CD4-positive, CD25-positive, alpha-beta regulatory T cell (primary cell): ENCODE data around the gene NKAIN4. TPM values are rescaled to one million over a fixed set of nuclear protein-coding genes. Genes with fewer than 3 reads are reported as not detected.

ENCODE experiments used
- ATAC-seq, 2 donors: fragments of 150-1000 bp; cut with Tn5 transposase; one replicate each; pipeline ENCODE4 v1.10.0; 2021; ENCODE audit warnings: low read depth in 2 of 2, moderate number of reproducible peaks in 2 of 2, moderate library complexity in 1 of 2
- DNase-seq, 3 donors: peaks; one replicate each; pipeline versions ENCODE4 v3.0.0 to v3.0.0-alpha.2; 2012 to 2022; ENCODE audit warnings: mixed read lengths in 1 of 3
- H3K27ac ChIP-seq: one replicate; pipeline ENCODE4 v1.7.0; 2013; ENCODE audit warnings: mild to moderate bottlenecking, low read length; ENCODE audit not compliant: insufficient read depth, poor library complexity, severe bottlenecking
- H3K27me3 ChIP-seq: one replicate; pipeline ENCODE4 v1.7.0; 2013; ENCODE audit warnings: low read length; ENCODE audit not compliant: control insufficient read depth, insufficient read depth
- H3K36me3 ChIP-seq: one replicate; pipeline ENCODE4 v1.7.0; 2013; ENCODE audit warnings: mild to moderate bottlenecking, low read length, moderate library complexity; ENCODE audit not compliant: control insufficient read depth, insufficient read depth
- H3K4me1 ChIP-seq: 2 replicates; pipeline ENCODE4 v1.7.0; 2013; ENCODE audit warnings: mild to moderate bottlenecking, low read length; ENCODE audit not compliant: insufficient read depth, control insufficient read depth, poor library complexity, severe bottlenecking
- H3K4me3 ChIP-seq: one replicate; pipeline ENCODE4 v1.7.0; 2013; ENCODE audit warnings: low read depth, mild to moderate bottlenecking, low read length, moderate library complexity
- H3K9me3 ChIP-seq, 2 experiments: 1 replicate in 1 of 2; 2 replicates in 1 of 2; pipeline ENCODE4 v1.7.0; 2013; ENCODE audit warnings: low read length in 2 of 2, mild to moderate bottlenecking in 1 of 2, moderate library complexity in 1 of 2; ENCODE audit not compliant: control insufficient read depth in 2 of 2
- H3K27ac Mint-ChIP-seq, 3 donors: one replicate each; pipeline ENCODE4 v1.8.0; 2020 to 2022; ENCODE audit warnings: mild to moderate bottlenecking in 3 of 3, mixed read lengths in 3 of 3, moderate library complexity in 2 of 3
- H3K27me3 Mint-ChIP-seq: one replicate; pipeline ENCODE4 v1.8.0; 2022; ENCODE audit warnings: mild to moderate bottlenecking, mixed read lengths
- H3K36me3 Mint-ChIP-seq: one replicate; pipeline ENCODE4 v1.8.0; 2020; ENCODE audit warnings: mixed read lengths
- H3K4me1 Mint-ChIP-seq, 4 donors: one replicate each; pipeline ENCODE4 v1.8.0; 2020 to 2022; ENCODE audit warnings: mixed read lengths in 4 of 4, mild to moderate bottlenecking in 1 of 4
- H3K4me3 Mint-ChIP-seq, 4 donors: one replicate each; pipeline ENCODE4 v1.8.0; 2020 to 2022; ENCODE audit warnings: mild to moderate bottlenecking in 4 of 4, mixed read lengths in 4 of 4, moderate library complexity in 3 of 4
- H3K9me3 Mint-ChIP-seq, 7 donors: one replicate each; pipeline ENCODE4 v1.8.0; 2020 to 2022; ENCODE audit warnings: mixed read lengths in 7 of 7, mild to moderate bottlenecking in 3 of 7, moderate library complexity in 2 of 7
- polyA plus RNA-seq, 4 donors: library from polyadenylated mRNA; unstranded; fragments of 300-500 nt; fragmentation: Illumina TruSeq; gene quantifications; one replicate each; pipeline ENCODE4 v1.2.3, GENCODE V29; 2021
- total RNA-seq: library from RNA; stranded (reverse); gene quantifications from one replicate; pipeline ENCODE4 v1.2.3, GENCODE V29; 2022

Gene NKAIN4
- total and polyA plus RNA-seq, 5 donors from 2014 or later: not detected

DNA sequence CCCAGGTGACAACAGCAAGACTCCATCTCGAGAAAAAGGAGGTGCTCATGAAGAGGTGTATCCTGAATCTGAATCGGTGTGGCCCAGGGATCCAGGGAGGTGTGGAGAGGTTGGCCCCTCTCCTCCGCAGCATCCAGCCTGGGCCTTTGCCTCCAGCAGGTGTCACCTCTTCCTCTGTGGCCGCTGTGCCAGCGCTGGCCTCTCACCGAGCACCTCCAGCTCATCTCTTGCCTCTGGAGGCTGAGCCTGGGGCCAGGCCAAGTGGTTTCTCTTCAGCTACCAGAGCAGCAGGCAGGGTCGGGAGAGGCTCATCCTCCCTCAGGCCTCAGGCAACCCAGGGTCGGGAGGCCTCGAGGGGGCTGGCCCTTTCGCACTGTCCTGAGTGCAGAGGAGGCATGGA is 37.5 kb upstream of the NKAIN4 start:
- no peak for DNase-seq
- ATAC-seq: no peak
- Histone ChIP-seq H3K36me3 (peaks cover 18% of the 10 kb centered on the region), H3K27ac (no peak overlapping the region), H3K27me3 (no peaks in the 10 kb centered on the region), H3K9me3 (no peaks in the 10 kb centered on the region), H3K4me1 (peaks cover 15% of the 10 kb centered on the region), H3K4me3 (no peak overlapping the region)
- H3K36me3 Mint-ChIP-seq: peaks cover 4% of the 10 kb centered on the region
- H3K27ac Mint-ChIP-seq: peak overlapping the region in 2 of 3 donors; percentile 20 to 53
- H3K27me3 Mint-ChIP-seq: peaks cover 6% of the 10 kb centered on the region
- peaks cover 0 to 10% (median 5%) of the 10 kb centered on the region in 4 donors for H3K4me1 Mint-ChIP-seq
- H3K9me3 Mint-ChIP-seq: no peaks in the 10 kb centered on the region
- H3K4me3 Mint-ChIP-seq: no peak overlapping the region

GRCh38 chr20:63290677-63291472 is 36.6 kb upstream of the NKAIN4 start:
- H3K36me3 ChIP-seq: peaks cover 19% of the 10 kb centered on the region
- peak; percentile 45 to 48 for ATAC-seq
- DNase-seq: peak; percentile 26 to 46 (median 43)
- Mint-ChIP-seq H3K27me3 (peaks cover 6% of the 10 kb centered on the region), H3K36me3 (peaks cover 4% of the 10 kb centered on the region), H3K9me3 (no peaks in the 10 kb centered on the region), H3K27ac (no peak overlapping the region), H3K4me1 (peaks cover 0 to 9% (median 5%) of the 10 kb centered on the region in 4 donors), H3K4me3 (no peak overlapping the region)
- no peaks in the 10 kb centered on the region for H3K9me3 ChIP-seq
- H3K4me1 ChIP-seq: peaks cover 9% of the 10 kb centered on the region
- no peak overlapping the region for H3K4me3 ChIP-seq
- H3K27me3 ChIP-seq: no peaks in the 10 kb centered on the region
- no peak overlapping the region for H3K27ac ChIP-seq

- peaks cover 20% of the 10 kb centered on the region for H3K36me3 ChIP-seq
- ATAC-seq: no peak
- H3K27me3 Mint-ChIP-seq: peaks cover under 1% of the 10 kb centered on the region
- no peak overlapping the region for H3K27ac Mint-ChIP-seq
- peaks cover 4% of the 10 kb centered on the region for H3K36me3 Mint-ChIP-seq
- H3K9me3 Mint-ChIP-seq: no peaks in the 10 kb centered on the region
- H3K4me3 Mint-ChIP-seq: no peak overlapping the region
- peaks cover 2% of the 10 kb centered on the region for H3K4me1 ChIP-seq
- H3K9me3 ChIP-seq: no peaks in the 10 kb centered on the region
- H3K4me1 Mint-ChIP-seq: peaks cover 0 to 2% (median 1%) of the 10 kb centered on the region in 4 donors
- H3K4me3 ChIP-seq: no peak overlapping the region
- no peak overlapping the region for H3K27ac ChIP-seq
- no peaks in the 10 kb centered on the region for H3K27me3 ChIP-seq
- no peak for DNase-seq
Measured at GRCh38 chr20:63290136-63290676, 35.9 kb upstream of the NKAIN4 start.

GRCh38 chr20:63289311-63290135 is 35.3 kb upstream of the NKAIN4 start:
- H3K4me3 ChIP-seq: no peak overlapping the region
- no peak for ATAC-seq
- peaks cover 20% of the 10 kb centered on the region for H3K36me3 ChIP-seq
- DNase-seq: no peak
- Mint-ChIP-seq H3K36me3 (peaks cover 4% of the 10 kb centered on the region), H3K9me3 (no peaks in the 10 kb centered on the region), H3K27me3 (no peaks in the 10 kb centered on the region), H3K4me3 (no peak overlapping the region), H3K27ac (no peak overlapping the region), H3K4me1 (no peaks in the 10 kb centered on the region)
- H3K4me1 ChIP-seq: no peaks in the 10 kb centered on the region
- H3K9me3 ChIP-seq: no peaks in the 10 kb centered on the region
- H3K27ac ChIP-seq: no peak overlapping the region
- H3K27me3 ChIP-seq: no peaks in the 10 kb centered on the region

DNA sequence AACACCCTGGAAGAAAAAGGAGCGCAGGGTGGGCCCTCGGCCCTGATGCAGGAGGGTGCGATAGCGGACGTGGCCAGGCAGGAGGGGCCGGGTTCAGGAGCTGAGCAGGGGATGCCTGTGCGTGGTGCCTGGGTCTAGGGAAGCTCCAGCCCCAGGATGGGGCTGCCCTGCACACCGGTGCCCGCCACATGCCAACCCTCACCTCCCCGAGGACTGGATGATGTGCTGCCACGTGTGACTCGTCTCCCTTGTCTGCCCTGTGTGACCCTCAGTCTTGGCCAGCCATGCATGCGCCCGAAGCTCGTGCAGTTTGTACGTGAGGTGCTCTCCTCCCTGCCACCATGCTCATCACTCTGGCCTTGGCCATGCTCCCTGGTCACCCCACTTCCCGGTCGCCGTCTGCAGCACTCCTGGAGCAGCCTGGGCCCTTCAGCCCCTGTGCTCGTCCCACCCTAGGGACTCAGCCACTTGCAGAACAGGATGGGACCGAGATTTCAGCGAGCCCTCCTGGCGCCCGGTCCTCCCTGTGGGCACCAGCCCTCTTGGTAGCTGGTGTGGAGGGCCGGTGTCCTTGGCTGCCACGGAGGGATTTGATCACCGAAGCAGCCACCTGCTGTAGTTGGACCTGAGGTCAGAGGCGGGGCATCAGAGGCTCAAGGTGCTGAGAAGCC is 34.5 kb upstream of the NKAIN4 start:
- no peak overlapping the region for H3K27ac Mint-ChIP-seq

GRCh38 chr20:63287697-63288580 is 33.7 kb upstream of the NKAIN4 start:
- Mint-ChIP-seq H3K36me3 (peaks cover 7% of the 10 kb centered on the region), H3K4me3 (no peak overlapping the region), H3K9me3 (no peaks in the 10 kb centered on the region), H3K4me1 (peaks cover 0 to 4% (median 0%) of the 10 kb centered on the region in 4 donors), H3K27me3 (no peaks in the 10 kb centered on the region), H3K27ac (no peak overlapping the region)
- Histone ChIP-seq H3K27ac (no peak overlapping the region), H3K36me3 (peaks cover 22% of the 10 kb centered on the region), H3K4me3 (no peak overlapping the region), H3K4me1 (peaks cover 3% of the 10 kb centered on the region), H3K9me3 (no peaks in the 10 kb centered on the region), H3K27me3 (no peaks in the 10 kb centered on the region)
- DNase-seq: no peak
- no peak for ATAC-seq

More for the DNA sequence above, 34.5 kb upstream of the NKAIN4 start:
- Mint-ChIP-seq H3K4me1 (peaks cover 0 to 3% (median 0%) of the 10 kb centered on the region in 4 donors), H3K4me3 (no peak overlapping the region), H3K36me3 (peaks cover 6% of the 10 kb centered on the region), H3K9me3 (no peaks in the 10 kb centered on the region), H3K27me3 (no peaks in the 10 kb centered on the region)
- ATAC-seq (no peak), DNase-seq (no peak)
- H3K36me3 ChIP-seq: peaks cover 20% of the 10 kb centered on the region
- no peaks in the 10 kb centered on the region for H3K9me3 ChIP-seq
- H3K4me1 ChIP-seq: peaks cover 3% of the 10 kb centered on the region
- no peaks in the 10 kb centered on the region for H3K27me3 ChIP-seq
- H3K27ac ChIP-seq: no peak overlapping the region
- no peak overlapping the region for H3K4me3 ChIP-seq
